Measurements from ENCODE around the gene VPS26A. TPM values are rescaled to one million over a fixed set of nuclear protein-coding genes. Genes with fewer than 3 reads are reported as not detected.

Gene VPS26A
- total RNA-seq, 1 experiment from 2014 or later: 37.4 TPM

GRCh38 chr10:69213591-69214311, 89.8 kb downstream of the VPS26A start:
- Mint-ChIP-seq H3K27ac (no peak overlapping the region), H3K4me3 (no peak overlapping the region), H3K36me3 (peaks cover 5% of the 10 kb centered on the region), H3K9me3 (no peaks in the 10 kb centered on the region), H3K27me3 (ENCODE audit: low read depth) (no peaks in the 10 kb centered on the region), H3K4me1 (no peaks in the 10 kb centered on the region)
- DNase-seq (ENCODE audit: low spot score) (no peak), ATAC-seq (no peak)
- TF ChIP-seq CREB1 (CRISPR knock-in tag; IDR thresholded peaks at IDR 0.05) (no peak), NFE2L1 (CRISPR knock-in tag; IDR thresholded peaks at IDR 0.05) (no peak), OVOL2 (CRISPR knock-in tag; IDR thresholded peaks at IDR 0.05; ENCODE audit: borderline replicate concordance) (no peak), MAX (CRISPR knock-in tag; IDR thresholded peaks at IDR 0.05) (no peak), ZNF121 (CRISPR knock-in tag; IDR thresholded peaks at IDR 0.05) (no peak), GTF2I (CRISPR knock-in tag; conservative IDR thresholded peaks at IDR 0.05) (no peak), FOXJ3 (CRISPR knock-in tag; IDR thresholded peaks at IDR 0.05; ENCODE audit: borderline replicate concordance) (no peak), FOXP1 (CRISPR knock-in tag; IDR thresholded peaks at IDR 0.05; ENCODE audit: borderline replicate concordance) (no peak), KAT7 (CRISPR knock-in tag; IDR thresholded peaks at IDR 0.05; ENCODE audit: borderline replicate concordance) (no peak), ESRRA (CRISPR knock-in tag; IDR thresholded peaks at IDR 0.05; ENCODE audit: borderline replicate concordance) (no peak), FOXP4 (CRISPR knock-in tag; IDR thresholded peaks at IDR 0.05) (no peak), SMAD3 (CRISPR knock-in tag; IDR thresholded peaks at IDR 0.05; ENCODE audit: borderline replicate concordance) (no peak), ATF1 (CRISPR knock-in tag; IDR thresholded peaks at IDR 0.05) (no peak), ZBTB21 (CRISPR knock-in tag; IDR thresholded peaks at IDR 0.05; ENCODE audit: borderline replicate concordance) (no peak), JUN (CRISPR knock-in tag; IDR thresholded peaks at IDR 0.05) (no peak), ATF2 (CRISPR knock-in tag; IDR thresholded peaks at IDR 0.05; ENCODE audit: borderline replicate concordance, low read depth) (no peak), ERG (CRISPR knock-in tag; IDR thresholded peaks at IDR 0.05) (no peak)
- TF ChIP-seq, protein P1, sequence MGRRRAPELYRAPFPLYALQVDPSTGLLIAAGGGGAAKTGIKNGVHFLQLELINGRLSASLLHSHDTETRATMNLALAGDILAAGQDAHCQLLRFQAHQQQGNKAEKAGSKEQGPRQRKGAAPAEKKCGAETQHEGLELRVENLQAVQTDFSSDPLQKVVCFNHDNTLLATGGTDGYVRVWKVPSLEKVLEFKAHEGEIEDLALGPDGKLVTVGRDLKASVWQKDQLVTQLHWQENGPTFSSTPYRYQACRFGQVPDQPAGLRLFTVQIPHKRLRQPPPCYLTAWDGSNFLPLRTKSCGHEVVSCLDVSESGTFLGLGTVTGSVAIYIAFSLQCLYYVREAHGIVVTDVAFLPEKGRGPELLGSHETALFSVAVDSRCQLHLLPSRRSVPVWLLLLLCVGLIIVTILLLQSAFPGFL (CRISPR knock-in tag; IDR thresholded peaks at IDR 0.05; ENCODE audit: borderline replicate concordance): no peak
- ChIA-PET POLR2A (no interaction called here), CTCF (no interaction called here)

DNA sequence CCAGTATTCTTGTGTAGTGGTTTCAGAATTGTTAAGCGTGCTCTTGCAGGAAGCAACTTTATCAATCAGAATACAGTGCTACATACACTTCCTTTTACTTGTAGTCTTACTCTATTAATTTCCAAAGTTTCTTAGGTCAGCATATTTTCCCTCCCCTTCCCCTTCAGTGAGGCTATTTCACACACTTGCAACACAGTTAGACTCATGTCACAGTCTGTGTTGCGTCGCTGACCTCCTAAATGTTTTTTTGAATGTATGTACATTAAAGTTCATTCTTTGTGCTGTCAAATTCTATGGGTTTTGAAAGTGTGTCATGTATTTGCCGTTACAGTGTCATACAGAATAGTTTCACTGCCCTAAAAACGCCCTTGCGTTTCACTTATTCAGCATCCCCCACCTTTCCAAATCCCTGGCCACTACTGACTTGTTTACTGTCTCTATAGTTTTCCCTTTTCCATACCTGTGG, 90.7 kb downstream of the VPS26A start:
- Mint-ChIP-seq H3K9me3 (no peaks in the 10 kb centered on the region), H3K27ac (no peak overlapping the region)
- TF ChIP-seq CREM (CRISPR knock-in tag; IDR thresholded peaks at IDR 0.05) (no peak), NR3C1 (CRISPR knock-in tag; conservative IDR thresholded peaks at IDR 0.05; ENCODE audit: low read depth) (no peak), ZBTB43 (CRISPR knock-in tag; IDR thresholded peaks at IDR 0.05) (no peak), ZNF232 (CRISPR knock-in tag; IDR thresholded peaks at IDR 0.05) (no peak)
- TF ChIP-seq, protein P2, sequence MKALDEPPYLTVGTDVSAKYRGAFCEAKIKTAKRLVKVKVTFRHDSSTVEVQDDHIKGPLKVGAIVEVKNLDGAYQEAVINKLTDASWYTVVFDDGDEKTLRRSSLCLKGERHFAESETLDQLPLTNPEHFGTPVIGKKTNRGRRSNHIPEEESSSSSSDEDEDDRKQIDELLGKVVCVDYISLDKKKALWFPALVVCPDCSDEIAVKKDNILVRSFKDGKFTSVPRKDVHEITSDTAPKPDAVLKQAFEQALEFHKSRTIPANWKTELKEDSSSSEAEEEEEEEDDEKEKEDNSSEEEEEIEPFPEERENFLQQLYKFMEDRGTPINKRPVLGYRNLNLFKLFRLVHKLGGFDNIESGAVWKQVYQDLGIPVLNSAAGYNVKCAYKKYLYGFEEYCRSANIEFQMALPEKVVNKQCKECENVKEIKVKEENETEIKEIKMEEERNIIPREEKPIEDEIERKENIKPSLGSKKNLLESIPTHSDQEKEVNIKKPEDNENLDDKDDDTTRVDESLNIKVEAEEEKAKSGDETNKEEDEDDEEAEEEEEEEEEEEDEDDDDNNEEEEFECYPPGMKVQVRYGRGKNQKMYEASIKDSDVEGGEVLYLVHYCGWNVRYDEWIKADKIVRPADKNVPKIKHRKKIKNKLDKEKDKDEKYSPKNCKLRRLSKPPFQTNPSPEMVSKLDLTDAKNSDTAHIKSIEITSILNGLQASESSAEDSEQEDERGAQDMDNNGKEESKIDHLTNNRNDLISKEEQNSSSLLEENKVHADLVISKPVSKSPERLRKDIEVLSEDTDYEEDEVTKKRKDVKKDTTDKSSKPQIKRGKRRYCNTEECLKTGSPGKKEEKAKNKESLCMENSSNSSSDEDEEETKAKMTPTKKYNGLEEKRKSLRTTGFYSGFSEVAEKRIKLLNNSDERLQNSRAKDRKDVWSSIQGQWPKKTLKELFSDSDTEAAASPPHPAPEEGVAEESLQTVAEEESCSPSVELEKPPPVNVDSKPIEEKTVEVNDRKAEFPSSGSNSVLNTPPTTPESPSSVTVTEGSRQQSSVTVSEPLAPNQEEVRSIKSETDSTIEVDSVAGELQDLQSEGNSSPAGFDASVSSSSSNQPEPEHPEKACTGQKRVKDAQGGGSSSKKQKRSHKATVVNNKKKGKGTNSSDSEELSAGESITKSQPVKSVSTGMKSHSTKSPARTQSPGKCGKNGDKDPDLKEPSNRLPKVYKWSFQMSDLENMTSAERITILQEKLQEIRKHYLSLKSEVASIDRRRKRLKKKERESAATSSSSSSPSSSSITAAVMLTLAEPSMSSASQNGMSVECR (CRISPR knock-in tag; IDR thresholded peaks at IDR 0.05; ENCODE audit: borderline replicate concordance): no peak

More for the DNA sequence above, 90.7 kb downstream of the VPS26A start:
- ATAC-seq (no peak), DNase-seq (ENCODE audit: low spot score) (no peak)
- H3K36me3 Mint-ChIP-seq: no peaks in the 10 kb centered on the region
- H3K4me3 Mint-ChIP-seq: no peak overlapping the region
- no peaks in the 10 kb centered on the region for H3K4me1 Mint-ChIP-seq
- POLR2A ChIA-PET: no interaction called here
- H3K27me3 Mint-ChIP-seq (ENCODE audit: low read depth): no peaks in the 10 kb centered on the region
- CTCF ChIA-PET: interaction anchor here (0.7 to 1.2 kb wide), 3 partner anchors 178 to 193 kb away, joined by 3 read pairs; no protein-coding TSS in a partner anchor
